Subcutaneous adipose tissue (tissue), 4 donors: ENCODE measurements around the gene MTRF1L. TPM values are rescaled to one million over a fixed set of nuclear protein-coding genes. Genes with fewer than 3 reads are reported as not detected.

Experiments
- CTCF ChIP-seq: fragments of 450-650 bp; IDR thresholded peaks from one replicate; pipeline ENCODE4 v1.5.1; 2016; ENCODE audit warnings: low read depth, mild to moderate bottlenecking, control low read depth, antibody characterized with exemption, moderate library complexity
- small RNA-seq: library from RNA; depleted of rRNA; stranded (forward); fragments of <200 nt; gene quantifications from one replicate; pipeline ENCODE3, GENCODE V24; 2016
- total RNA-seq, 4 donors: library from RNA; depleted of rRNA; stranded (reverse); fragments of >200 nt; gene quantifications; one replicate each; pipeline ENCODE4 v1.1.0, GENCODE V29; 2016

MTRF1L gene
- total RNA-seq, 4 donors from 2014 or later = 17.2 to 45.5 (median 18.4) TPM

GRCh38 chr6:152946484-152946883, 56.0 kb downstream of the MTRF1L start:
- TF ChIP-seq CTCF = no peak

- no peak for TF ChIP-seq CTCF
Observed at GRCh38 chr6:152943260-152943897, 59.1 kb downstream of the MTRF1L start.

GRCh38 chr6:152942319-152942869, 60.1 kb downstream of the MTRF1L start:
- no peak for TF ChIP-seq CTCF

GRCh38 chr6:152941746-152942145, 60.8 kb downstream of the MTRF1L start:
- TF ChIP-seq CTCF = no peak

Small RNA genes within 50 kb of the gene (small RNA-seq; reads per million reads assigned to genes)
- not detected for gene AL080276.1

Other genes starting within 250 kb of the MTRF1L start
- 1 to 10 TPM; 3.1 to 4.8 (median 4.1) TPM for gene FBXO5, start 19.7 kb downstream of the MTRF1L start, total RNA-seq
- gene RGS17, start 128.6 kb upstream of the MTRF1L start, total RNA-seq = 1 to 10 TPM; 2.4 to 6.2 (median 3.5) TPM